Stimulated activated CD4-positive, alpha-beta T cell treated with anti-CD3 and anti-CD28 coated beads, Interleukin-15, amount 100 ng/mL, for 1 hour (primary cell): ENCODE measurements around the gene FMC1.
"Not testable (repeated sequence)": the region's sequence is repeated elsewhere in the genome, so short reads cannot be mapped to it uniquely, and the experiment has no call there.

Source experiments
- DNase-seq, 2 donors: peaks; one replicate each; pipeline ENCODE4 v3.0.0-alpha.2; 2020; ENCODE audit warnings: low read depth in 1 of 2, low spot score in 1 of 2

The FMC1 gene

GRCh38 chr7:139340037-139340807 lies 915 bp upstream of the FMC1 start:
- DNase-seq, result peak; percentile 93

- no peak for DNase-seq
Measured at GRCh38 chr7:139340808-139341057, 404 bp upstream of the FMC1 start.

GRCh38 chr7:139341776-139342226 lies 664 bp downstream of the FMC1 start:
- no peak for DNase-seq

GRCh38 chr7:139345042-139345441 lies 3.9 kb downstream of the FMC1 start:
- DNase-seq, result no peak

- no peak for DNase-seq
Measured at GRCh38 chr7:139351027-139351426, 9.9 kb downstream of the FMC1 start.

- no peak for DNase-seq
Measured at GRCh38 chr7:139354729-139355128, 13.6 kb downstream of the FMC1 start.

GRCh38 chr7:139355320-139355719 lies 14.2 kb downstream of the FMC1 start:
- no peak for DNase-seq

- not testable (repeated sequence) for DNase-seq
Measured at GRCh38 chr7:139357729-139358506, 16.8 kb downstream of the FMC1 start.

GRCh38 chr7:139358541-139359365 lies 17.6 kb downstream of the FMC1 start:
- DNase-seq, result no peak

GRCh38 chr7:139359366-139360209 lies 18.5 kb downstream of the FMC1 start, which contains the start of gene LUC7L2:
TSS of gene LUC7L2 (plus strand) at chr7:139359894. CDS start at chr7:139360262, 368 bp downstream.
- peak; percentile 99 for DNase-seq

- DNase-seq, result peak; percentile 97
Measured at GRCh38 chr7:139360210-139360947, 19.2 kb downstream of the FMC1 start.

GRCh38 chr7:139360948-139361307 lies 19.8 kb downstream of the FMC1 start:
- DNase-seq, result no peak

GRCh38 chr7:139361523-139361922 lies 20.4 kb downstream of the FMC1 start:
- no peak for DNase-seq

GRCh38 chr7:139362302-139362701 lies 21.2 kb downstream of the FMC1 start:
- no peak for DNase-seq

GRCh38 chr7:139362981-139363380 lies 21.8 kb downstream of the FMC1 start:
- DNase-seq, result no peak

GRCh38 chr7:139365336-139365735 lies 24.2 kb downstream of the FMC1 start:
- no peak for DNase-seq

GRCh38 chr7:139366400-139366799 lies 25.3 kb downstream of the FMC1 start:
- no peak for DNase-seq

GRCh38 chr7:139367438-139368155 lies 26.5 kb downstream of the FMC1 start:
- no peak for DNase-seq

- no peak for DNase-seq
Measured at GRCh38 chr7:139370301-139370942, 29.3 kb downstream of the FMC1 start.
